ENCODE data around the gene ZNF275.
"Not testable (repeated sequence)": the region's sequence is repeated elsewhere in the genome, so short reads cannot be mapped to it uniquely, and the experiment has no call there.

The ZNF275 gene

GRCh38 chrX:153361781-153362397 is 27.9 kb downstream of the ZNF275 start:
- no peak for DNase-seq (ENCODE audit: low read depth in 2 of 2)

- DNase-seq (ENCODE audit: low read depth in 2 of 2): no peak
Observed at GRCh38 chrX:153365670-153366069, 31.7 kb downstream of the ZNF275 start.

GRCh38 chrX:153366119-153366518 is 32.2 kb downstream of the ZNF275 start:
- no peak for DNase-seq (ENCODE audit: low read depth in 2 of 2)

- DNase-seq (ENCODE audit: low read depth in 2 of 2): no peak
Observed at GRCh38 chrX:153366878-153367538, 33.1 kb downstream of the ZNF275 start.

GRCh38 chrX:153370293-153371055 is 36.5 kb downstream of the ZNF275 start:
- no peak for DNase-seq (ENCODE audit: low read depth in 2 of 2)

- DNase-seq (ENCODE audit: low read depth in 2 of 2): no peak
Observed at GRCh38 chrX:153371256-153371655, 37.3 kb downstream of the ZNF275 start.

- DNase-seq (ENCODE audit: low read depth in 2 of 2): no peak
Observed at GRCh38 chrX:153372949-153373348, 39.0 kb downstream of the ZNF275 start.

- DNase-seq (ENCODE audit: low read depth in 2 of 2): no peak
Observed at GRCh38 chrX:153374426-153374825, 40.5 kb downstream of the ZNF275 start.

- no peak for DNase-seq (ENCODE audit: low read depth in 2 of 2)
Observed at GRCh38 chrX:153375571-153375970, 41.6 kb downstream of the ZNF275 start.

- DNase-seq (ENCODE audit: low read depth in 2 of 2): no peak
Observed at GRCh38 chrX:153377727-153378126, 43.8 kb downstream of the ZNF275 start.

- no peak for DNase-seq (ENCODE audit: low read depth in 2 of 2)
Observed at GRCh38 chrX:153378607-153379006, 44.7 kb downstream of the ZNF275 start.

GRCh38 chrX:153379508-153379907 is 45.6 kb downstream of the ZNF275 start:
- DNase-seq (ENCODE audit: low read depth in 2 of 2): no peak

GRCh38 chrX:153379971-153380581 is 46.1 kb downstream of the ZNF275 start:
- DNase-seq (ENCODE audit: low read depth in 2 of 2): no peak

GRCh38 chrX:153380691-153381090 is 46.7 kb downstream of the ZNF275 start:
- no peak for DNase-seq (ENCODE audit: low read depth in 2 of 2)

GRCh38 chrX:153381684-153382532 is 48.0 kb downstream of the ZNF275 start:
- no peak for DNase-seq (ENCODE audit: low read depth in 2 of 2)

GRCh38 chrX:153382563-153383482 is 48.9 kb downstream of the ZNF275 start:
- no peak for DNase-seq (ENCODE audit: low read depth in 2 of 2)

GRCh38 chrX:153384390-153384789 is 50.4 kb downstream of the ZNF275 start:
- DNase-seq (ENCODE audit: low read depth in 2 of 2): no peak

- not testable (repeated sequence) for DNase-seq (ENCODE audit: low read depth in 2 of 2)
Observed at GRCh38 chrX:153384973-153385372, 51.0 kb downstream of the ZNF275 start.

- DNase-seq (ENCODE audit: low read depth in 2 of 2): no peak
Observed at GRCh38 chrX:153386097-153386496, 52.1 kb downstream of the ZNF275 start.

- no peak for DNase-seq (ENCODE audit: low read depth in 2 of 2)
Observed at GRCh38 chrX:153387345-153387744, 53.4 kb downstream of the ZNF275 start.
